GM23338 (cell line): ENCODE results near the gene YTHDC2. TPM values are rescaled to one million over a fixed set of nuclear protein-coding genes. Genes with fewer than 3 reads are reported as not detected.

Experiments used
- ATAC-seq: fragments of 200-7000 bp; cut with Tn5 transposase; 3 replicates; pipeline ENCODE4 v1.9.1; 2020
- DNase-seq: peaks from one replicate; pipeline ENCODE4 v3.0.0-alpha.2; 2015; ENCODE audit warnings: low spot score
- H2AFZ ChIP-seq: fragments of 200-600 bp; sonication (generic); 2 replicates; pipeline ENCODE4 v1.8.0; 2016; ENCODE audit warnings: antibody characterized with exemption, mild to moderate bottlenecking, moderate library complexity
- H3F3A ChIP-seq: fragments of 200-600 bp; sonication (generic); replicated peaks from 2 replicates; pipeline ENCODE4 v1.8.0; 2017; ENCODE audit warnings: antibody characterized with exemption, mixed run types, low read depth
- H3K27ac ChIP-seq: fragments of 200-600 bp; sonication (generic); 2 replicates; pipeline ENCODE4 v1.6.1; 2016; ENCODE audit warnings: low read depth
- H3K27me3 ChIP-seq: fragments of 200-600 bp; sonication (generic); 2 replicates; pipeline ENCODE4 v1.8.0; 2016; ENCODE audit warnings: mild to moderate bottlenecking, mixed run types, moderate library complexity; ENCODE audit not compliant: insufficient read depth
- H3K36me3 ChIP-seq: fragments of 200-600 bp; sonication (generic); 2 replicates; pipeline ENCODE4 v1.8.0; 2016; ENCODE audit warnings: mild to moderate bottlenecking; ENCODE audit not compliant: insufficient read depth
- H3K4me1 ChIP-seq: fragments of 200-600 bp; sonication (generic); 2 replicates; pipeline ENCODE4 v1.8.0; 2016; ENCODE audit warnings: mild to moderate bottlenecking, moderate library complexity; ENCODE audit not compliant: insufficient read depth
- H3K4me2 ChIP-seq: fragments of 200-600 bp; sonication (generic); 2 replicates; pipeline ENCODE4 v1.7.1; 2017; ENCODE audit warnings: mixed run types
- H3K4me3 ChIP-seq: fragments of 200-600 bp; sonication (generic); 2 replicates; pipeline ENCODE4 v1.6.1; 2016; ENCODE audit warnings: mixed run types
- H3K79me2 ChIP-seq: fragments of 200-600 bp; sonication (generic); replicated peaks from 2 replicates; pipeline ENCODE4 v1.8.0; 2017; ENCODE audit warnings: mild to moderate bottlenecking; ENCODE audit not compliant: insufficient read depth
- H3K9me2 ChIP-seq: fragments of 200-600 bp; sonication (generic); 2 replicates; pipeline ENCODE4 v1.8.0; 2017; ENCODE audit not compliant: insufficient read depth
- H4K20me1 ChIP-seq: fragments of 200-600 bp; sonication (generic); replicated peaks from 2 replicates; pipeline ENCODE4 v1.8.0; 2017; ENCODE audit warnings: mild to moderate bottlenecking; ENCODE audit not compliant: insufficient read depth
- H3K27ac Mint-ChIP-seq: 2 replicates; pipeline ENCODE4 v1.8.0; 2020; ENCODE audit warnings: inconsistent platforms, mild to moderate bottlenecking, moderate library complexity, mixed read lengths
- H3K27me3 Mint-ChIP-seq: 3 replicates; pipeline ENCODE4 v1.8.0; 2022; ENCODE audit warnings: low read depth, mild to moderate bottlenecking, moderate library complexity, mixed read lengths, inconsistent platforms; ENCODE audit not compliant: insufficient read depth, poor library complexity
- H3K36me3 Mint-ChIP-seq: 3 replicates; pipeline ENCODE4 v1.8.0; 2021; ENCODE audit warnings: low read depth, mild to moderate bottlenecking, inconsistent platforms, moderate library complexity, mixed read lengths
- H3K4me1 Mint-ChIP-seq: 3 replicates; pipeline ENCODE4 v1.8.0; 2020; ENCODE audit warnings: mild to moderate bottlenecking, inconsistent platforms, mixed read lengths
- H3K4me3 Mint-ChIP-seq: 3 replicates; pipeline ENCODE4 v1.8.0; 2021; ENCODE audit warnings: moderate library complexity, mild to moderate bottlenecking, inconsistent platforms, mixed read lengths
- H3K9me3 Mint-ChIP-seq: 3 replicates; pipeline ENCODE4 v1.8.0; 2020; ENCODE audit warnings: moderate library complexity, mild to moderate bottlenecking, inconsistent platforms, mixed read lengths
- CREB1 ChIP-seq: fragments of 250-450 bp; sonication (Bioruptor Pico); IDR thresholded peaks from 2 replicates; pipeline ENCODE4 v1.5.0; 2020; ENCODE audit warnings: low read depth, mild to moderate bottlenecking, moderate library complexity
- ETS1 ChIP-seq: IDR thresholded peaks from 2 replicates; pipeline ENCODE4 v1.6.1; 2016; ENCODE audit warnings: antibody characterized with exemption
- EZH2 ChIP-seq: fragments of 200-600 bp; sonication (generic); IDR thresholded peaks from one replicate; pipeline ENCODE4 v1.8.0; 2017; ENCODE audit warnings: antibody characterized with exemption, mild to moderate bottlenecking, low read depth; ENCODE audit not compliant: unreplicated experiment
- EZH2phosphoT487 ChIP-seq: fragments of 200-600 bp; sonication (generic); IDR thresholded peaks from one replicate; pipeline ENCODE4 v1.8.1; 2018; ENCODE audit warnings: antibody characterized with exemption; ENCODE audit not compliant: unreplicated experiment
- JUNB ChIP-seq: IDR thresholded peaks from one replicate; pipeline ENCODE4 v1.6.1; 2016; ENCODE audit warnings: antibody characterized with exemption; ENCODE audit not compliant: unreplicated experiment
- NANOG ChIP-seq: IDR thresholded peaks from 2 replicates; pipeline ENCODE4 v1.6.1; 2016; ENCODE audit warnings: antibody characterized with exemption, borderline replicate concordance
- POLR2AphosphoS5 ChIP-seq: IDR thresholded peaks from 2 replicates; pipeline ENCODE4 v1.6.1; 2016; ENCODE audit warnings: antibody characterized with exemption, low read depth
- REST ChIP-seq: IDR thresholded peaks from one replicate; pipeline ENCODE4 v1.6.1; 2018; ENCODE audit warnings: antibody characterized with exemption; ENCODE audit not compliant: unreplicated experiment
- ZNF462 ChIP-seq: fragments of 250-450 bp; sonication (Bioruptor Pico); IDR thresholded peaks from 2 replicates; pipeline ENCODE4 v1.5.0; 2020; ENCODE audit warnings: mild to moderate bottlenecking, moderate library complexity
- polyA plus RNA-seq: library from polyadenylated mRNA; unstranded; fragments of >200 nt; fragmentation: Nextera tagmentation; extraction: Ambion mirVana; gene quantifications from 2 replicates; pipeline ENCODE4 v1.2.1, GENCODE V29; 2016
- total RNA-seq: library from RNA; depleted of rRNA; stranded (reverse); fragments of >200 nt; shearing (Covaris generic); gene quantifications from 2 replicates; pipeline ENCODE4 v1.2.3, GENCODE V29; 2014

The YTHDC2 gene
- total and polyA plus RNA-seq, 2 experiments from 2014 or later: 19.9 to 33.9 TPM

GRCh38 chr5:113480243-113480642 lies 33.3 kb upstream of the YTHDC2 start (continued):
- TF ChIP-seq ETS1: no peak
- TF ChIP-seq CREB1: no peak
- TF ChIP-seq REST: no peak
- TF ChIP-seq POLR2AphosphoS5: no peak

GRCh38 chr5:113487416-113487780 lies 26.1 kb upstream of the YTHDC2 start:
- ATAC-seq: peak; percentile 62
- Histone ChIP-seq H3F3A (peaks cover 4% of the 10 kb centered on the region; the same call in 1 of the 2 replicates), H3K9me2 (no peaks in the 10 kb centered on the region), H4K20me1 (no peaks in the 10 kb centered on the region; the same call in 1 of the 2 replicates), H3K79me2 (no peaks in the 10 kb centered on the region), H2AFZ (peak overlapping the region; percentile 98), H3K27ac (no peak overlapping the region), H3K4me1 (peaks cover 11% of the 10 kb centered on the region), H3K36me3 (0 out of 2 replicates have a peak, but pooled peaks cover 5% of the 10 kb centered on the region), H3K4me3 (peak overlapping the region; percentile 88), H3K27me3 (peaks cover 30% of the 10 kb centered on the region), H3K4me2 (peak overlapping the region; percentile 91)
- Mint-ChIP-seq H3K27ac (no peak overlapping the region), H3K4me3 (peak overlapping the region; percentile 87), H3K9me3 (peaks cover 42% of the 10 kb centered on the region), H3K4me1 (peaks cover 5% of the 10 kb centered on the region), H3K36me3 (peaks cover 32% of the 10 kb centered on the region), H3K27me3 (peaks cover 33% of the 10 kb centered on the region)
- DNase-seq: peak; percentile 43
- TF ChIP-seq EZH2phosphoT487 (no peak), JUNB (no peak), EZH2 (peak; percentile 27), ZNF462 (CRISPR knock-in tag) (no peak), NANOG (no peak)
